K562 (cell line): ENCODE data around the gene TLCD4. TPM values are rescaled to one million over a fixed set of nuclear protein-coding genes. Genes with fewer than 3 reads are reported as not detected.

Experiments used
- ATAC-seq: fragments of 200-7000 bp; cut with Tn5 transposase; 3 replicates; pipeline ENCODE4 v1.9.1; 2020; ENCODE audit warnings: moderate library complexity
- BruUV-seq: library from RNA; stranded (reverse); fragments of 400-500 nt; replicated peaks from 2 replicates; lab custom pipeline; 2021; lab: Mats Ljungman, UMichigan
- CTCF ChIA-PET: fragments of 300-600 bp; formaldehyde crosslinking; extraction: SDS; loops from one replicate; lab custom pipeline; 2021; ENCODE audit warnings: low intra/inter-chr PET ratio; lab: Yijun Ruan, JAX
- POLR2A ChIA-PET: fragments of 300-600, 350-650 bp; sonication (Branson Sonifier 250); formaldehyde crosslinking; extraction: SDS; loops from one replicate; lab custom pipeline; 2021; ENCODE audit warnings: antibody characterized with exemption, inconsistent platforms; lab: Yijun Ruan, JAX
- DNase-seq, 4 experiments: peaks; one replicate each; pipeline versions ENCODE4 v3.0.0 to v3.0.0-alpha.2; 2011 to 2018; ENCODE audit warnings: low spot score in 3 of 4, mixed read lengths in 3 of 4; ENCODE audit errors: extremely low read depth in 1 of 4
- FAIRE-seq: peaks from 2 replicates; lab custom pipeline; 2011; peaks lifted over from hg19 to GRCh38; lab: Jason Lieb, UNC
- H2AFZ ChIP-seq: 2 replicates; pipeline ENCODE4 v1.6.0; 2011; ENCODE audit warnings: low read depth, low read length, control low read depth, inconsistent platforms
- H3K27ac ChIP-seq: fragments of 200-600 bp; 3 replicates; pipeline ENCODE4 v1.8.0; 2011; ENCODE audit warnings: low read depth, mild to moderate bottlenecking, control low read depth, inconsistent platforms, low read length, moderate library complexity, mixed read lengths; ENCODE audit errors: extremely low read depth
- H3K27me3 ChIP-seq, 2 experiments: fragments of 300-600 bp in 1 of 2; 2 replicates in 1 of 2; 3 replicates in 1 of 2; pipeline versions ENCODE4 v1.6.0 to v1.8.0; 2011; ENCODE audit warnings: inconsistent platforms in 2 of 2, low read length in 2 of 2, mild to moderate bottlenecking in 1 of 2, mixed read lengths in 1 of 2, moderate library complexity in 1 of 2; ENCODE audit not compliant: control insufficient read depth in 2 of 2, insufficient read depth in 2 of 2
- H3K36me3 ChIP-seq: fragments of 300-600 bp; 3 replicates; pipeline ENCODE4 v1.8.0; 2011; ENCODE audit warnings: mild to moderate bottlenecking, low read length, inconsistent platforms; ENCODE audit not compliant: control insufficient read depth, insufficient read depth
- H3K4me1 ChIP-seq, 2 experiments: fragments of 200-600 bp in 1 of 2; replicated peaks in 1 of 2; 2 replicates in 1 of 2; 3 replicates in 1 of 2; pipeline versions ENCODE4 v1.5.1 to v1.8.0; 2011; ENCODE audit warnings: inconsistent platforms in 2 of 2, low read length in 2 of 2, mild to moderate bottlenecking in 1 of 2, mixed read lengths in 1 of 2, moderate library complexity in 1 of 2; ENCODE audit not compliant: control insufficient read depth in 2 of 2, insufficient read depth in 2 of 2
- H3K4me2 ChIP-seq: 2 replicates; pipeline ENCODE4 v1.6.1; 2011; ENCODE audit warnings: low read length, control low read depth, inconsistent platforms, mixed read lengths; ENCODE audit not compliant: insufficient read depth
- H3K4me3 ChIP-seq: fragments of 200-600 bp; sonication (generic), shearing (Covaris generic); 2 replicates; pipeline ENCODE4 v1.5.1; 2016; ENCODE audit warnings: control low read depth, inconsistent platforms
- H3K79me2 ChIP-seq: fragments of 200-600 bp; 3 replicates; pipeline ENCODE4 v1.8.0; 2011; ENCODE audit warnings: low read length, inconsistent platforms; ENCODE audit not compliant: control insufficient read depth, insufficient read depth
- H3K9ac ChIP-seq, 2 experiments: 2 replicates each; pipeline versions ENCODE4 v1.6.0 to v1.6.1; 2011; ENCODE audit warnings: low read depth in 2 of 2, low read length in 2 of 2, control low read depth in 1 of 2, inconsistent platforms in 1 of 2, mild to moderate bottlenecking in 1 of 2, mixed read lengths in 1 of 2; ENCODE audit not compliant: insufficient read depth in 1 of 2
- H3K9me1 ChIP-seq: one replicate; pipeline ENCODE4 v1.6.0; 2011; ENCODE audit warnings: inconsistent platforms, mild to moderate bottlenecking, low read length, moderate library complexity; ENCODE audit not compliant: control insufficient read depth, insufficient read depth
- H3K9me3 ChIP-seq: replicated peaks from 2 replicates; pipeline ENCODE4 v1.5.1; 2011; ENCODE audit warnings: low read depth, low read length, inconsistent platforms; ENCODE audit not compliant: control insufficient read depth, insufficient read depth
- H4K20me1 ChIP-seq: replicated peaks from 2 replicates; pipeline ENCODE4 v1.6.1; 2011; ENCODE audit warnings: low read length, inconsistent platforms, mixed read lengths; ENCODE audit not compliant: control insufficient read depth, insufficient read depth
- E2F6 ChIP-seq, 2 experiments: IDR thresholded peaks; 2 replicates each; pipeline ENCODE4 v1.6.1; 2011; ENCODE audit warnings: borderline replicate concordance in 1 of 2, control low read depth in 1 of 2, low read depth in 1 of 2, low read length in 1 of 2, mild to moderate bottlenecking in 1 of 2, mixed read lengths in 1 of 2, moderate library complexity in 1 of 2; ENCODE audit not compliant: insufficient read depth in 1 of 2, insufficient read length in 1 of 2, poor library complexity in 1 of 2, severe bottlenecking in 1 of 2; ENCODE audit errors: extremely low read depth in 1 of 2
- KLF13 ChIP-seq: fragments of 450-650 bp; IDR thresholded peaks from 2 replicates; pipeline ENCODE4 v1.6.1; 2016; ENCODE audit warnings: missing genetic modification characterization, low read depth, mild to moderate bottlenecking, missing compliant biosample characterization, moderate library complexity, borderline replicate concordance
- PHF8 ChIP-seq: fragments of 200-600 bp; sonication (generic); IDR thresholded peaks from 2 replicates; pipeline ENCODE4 v1.6.1; 2012; ENCODE audit warnings: mixed run types, mild to moderate bottlenecking, inconsistent platforms, low read length, moderate library complexity, borderline replicate concordance
- PHTF2 ChIP-seq: fragments of 250-450 bp; sonication (Bioruptor Pico); IDR thresholded peaks from 2 replicates; pipeline ENCODE4 v1.5.0; 2021; ENCODE audit warnings: mild to moderate bottlenecking
- RNF2 ChIP-seq: sonication (generic); IDR thresholded peaks from 2 replicates; pipeline ENCODE4 v1.6.1; 2016
- SMARCE1 ChIP-seq: fragments of 450-650 bp; IDR thresholded peaks from 2 replicates; pipeline ENCODE4 v1.7.1; 2016; ENCODE audit warnings: mild to moderate bottlenecking
- SMC3 ChIP-seq: conservative IDR thresholded peaks from 2 replicates; pipeline ENCODE4 v1.6.1; 2011; ENCODE audit warnings: low read depth, low read length, improper control_type of control experiment; ENCODE audit not compliant: insufficient read depth
- YY1 ChIP-seq, 3 experiments: IDR thresholded peaks; 2 replicates each; pipeline ENCODE4 v1.6.1; 2011; ENCODE audit warnings: low read length in 2 of 3, mild to moderate bottlenecking in 2 of 3, moderate library complexity in 2 of 3, borderline replicate concordance in 1 of 3, control low read depth in 1 of 3, low read depth in 1 of 3; ENCODE audit not compliant: insufficient read depth in 3 of 3, insufficient replicate concordance in 2 of 3, control insufficient read depth in 1 of 3, insufficient read length in 1 of 3; ENCODE audit errors: extremely low read depth in 1 of 3
- ZC3H11A ChIP-seq: IDR thresholded peaks from 2 replicates; pipeline ENCODE4 v1.6.1; 2012; ENCODE audit warnings: low read depth, low read length, improper control_type of control experiment
- ZNF76 ChIP-seq: fragments of 250-450 bp; sonication (Bioruptor Pico); IDR thresholded peaks from 2 replicates; pipeline ENCODE4 v1.4.0; 2020; ENCODE audit warnings: mild to moderate bottlenecking, moderate library complexity, borderline replicate concordance
- ZNF766 ChIP-seq: fragments of 200-800 bp; sonication (Bioruptor generic); conservative IDR thresholded peaks from 2 replicates; pipeline ENCODE4 v1.6.1; 2016; ENCODE audit warnings: missing genetic modification characterization, missing compliant biosample characterization
- ZSCAN32 ChIP-seq: fragments of 450-650 bp; formaldehyde crosslinking; IDR thresholded peaks from 2 replicates; pipeline ENCODE4 v1.4.0; 2020; ENCODE audit warnings: mild to moderate bottlenecking, moderate library complexity
- in situ Hi-C: fragments of 300-500 bp; cut with MboI; formaldehyde crosslinking; loops from 4 replicates; pipeline ENCODE4 v1.15.0; 2018; ENCODE audit warnings: inconsistent platforms, mixed read lengths
- intact Hi-C: fragments of 100-400 bp; cut with micrococcal nuclease; formaldehyde crosslinking; loops from 2 replicates; pipeline ENCODE4 v1.14.2; 2022
- polyA plus RNA-seq, 8 experiments: library from polyadenylated mRNA; depleted of rRNA in 4 of 8; stranded (reverse) in 5 of 8; unstranded in 3 of 8; fragments of >200 nt; fragmentation: Nextera tagmentation in 2 of 8; fragmentation: Illumina TruSeq in 1 of 8; extraction: Ambion mirVana in 2 of 8; extraction: Trizol in 1 of 8; gene quantifications; 2 replicates each; pipeline versions ENCODE4 v1.2.1 to v1.2.3, GENCODE V29; 2011 to 2014; ENCODE audit warnings: inconsistent platforms in 1 of 8, missing spikeins in 1 of 8
- total RNA-seq, 7 experiments: library from RNA; depleted of rRNA in 6 of 7; stranded (reverse); fragments of >200 nt in 6 of 7; fragmentation: Illumina TruSeq in 2 of 7; extraction: Trizol in 2 of 7; gene quantifications; 2 replicates each; pipeline versions ENCODE4 v1.2.1 to v1.2.3, GENCODE V29; 2011 to 2021; ENCODE audit warnings: low replicate concordance in 1 of 7
- TF ChIP-seq, protein P1 (sequence below): sonication (generic); formaldehyde crosslinking; IDR thresholded peaks from 2 replicates; pipeline ENCODE4 v1.8.1; 2022; ENCODE audit warnings: missing genetic modification reagents
- TF ChIP-seq, protein P2 (sequence below), 3 experiments: fragments of 200-800 bp in 1 of 3; fragments of 250-450 bp in 1 of 3; fragments of 450-650 bp in 1 of 3; sonication (Bioruptor Pico) in 1 of 3; sonication (Bioruptor generic) in 1 of 3; formaldehyde crosslinking in 1 of 3; IDR thresholded peaks; 2 replicates each; pipeline versions ENCODE4 v1.6.1 to v1.8.0; 2016 to 2022; ENCODE audit warnings: mild to moderate bottlenecking in 2 of 3, missing genetic modification characterization in 2 of 3, missing compliant biosample characterization in 1 of 3, moderate library complexity in 1 of 3

The TLCD4 gene
- total and polyA plus RNA-seq, 9 of the 15 experiments (the other 6 are each of a cell fraction or from before 2014, with no cell fraction given) = 3.5 to 19.8 (median 7.6) TPM

DNA sequence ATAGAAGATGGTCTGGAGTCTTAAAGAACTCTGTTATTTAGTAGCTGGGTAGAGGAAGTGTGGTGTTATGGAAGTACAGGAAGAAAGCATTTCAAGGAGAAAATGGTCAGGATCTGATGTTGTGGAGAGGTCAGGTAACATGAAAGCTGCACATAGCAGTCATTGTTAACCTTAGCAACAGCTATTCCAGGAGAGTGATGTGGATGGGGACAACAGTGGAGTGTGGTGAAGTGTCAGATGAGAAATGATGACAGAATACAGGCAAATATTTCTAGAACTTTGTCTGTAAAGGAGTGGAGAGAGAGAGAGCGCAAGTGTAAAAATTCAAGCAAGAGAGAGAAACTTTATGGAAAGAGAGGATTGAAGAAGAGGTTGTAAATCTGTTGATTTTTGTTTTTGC, 15.6 kb downstream of the TLCD4 start (continued):
- no peak for TF ChIP-seq SMARCE1
- TF ChIP-seq ZNF766 = no peak
- TF ChIP-seq, protein P1, sequence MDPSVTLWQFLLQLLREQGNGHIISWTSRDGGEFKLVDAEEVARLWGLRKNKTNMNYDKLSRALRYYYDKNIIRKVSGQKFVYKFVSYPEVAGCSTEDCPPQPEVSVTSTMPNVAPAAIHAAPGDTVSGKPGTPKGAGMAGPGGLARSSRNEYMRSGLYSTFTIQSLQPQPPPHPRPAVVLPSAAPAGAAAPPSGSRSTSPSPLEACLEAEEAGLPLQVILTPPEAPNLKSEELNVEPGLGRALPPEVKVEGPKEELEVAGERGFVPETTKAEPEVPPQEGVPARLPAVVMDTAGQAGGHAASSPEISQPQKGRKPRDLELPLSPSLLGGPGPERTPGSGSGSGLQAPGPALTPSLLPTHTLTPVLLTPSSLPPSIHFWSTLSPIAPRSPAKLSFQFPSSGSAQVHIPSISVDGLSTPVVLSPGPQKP (CRISPR knock-in tag) = no peak
- TF ChIP-seq ZSCAN32 = no peak
- no peak for TF ChIP-seq RNF2
- TF ChIP-seq ZC3H11A = no peak
- no peak for TF ChIP-seq PHTF2 (CRISPR knock-in tag)
- no peak for TF ChIP-seq ZNF76 (CRISPR knock-in tag)
- TF ChIP-seq PHF8 = no peak

DNA sequence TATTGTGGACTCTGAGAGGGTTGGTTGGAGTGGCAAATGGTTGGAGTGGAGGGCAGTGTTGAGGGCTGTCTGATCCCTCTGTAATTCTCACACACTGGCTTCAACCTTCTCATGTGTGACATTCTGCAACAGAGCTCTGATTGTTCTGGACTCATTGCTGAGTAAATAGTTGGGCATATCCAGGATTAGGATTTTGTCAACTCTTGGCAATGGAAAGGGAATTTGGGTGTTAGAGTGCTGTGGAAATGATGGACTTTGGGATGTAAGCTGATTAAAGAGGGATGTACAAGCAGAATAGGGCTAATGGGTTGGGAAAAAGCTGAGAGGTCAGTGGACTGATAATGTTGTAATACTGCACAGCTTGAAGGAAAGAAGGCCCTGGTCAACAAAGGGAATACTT, 16.5 kb downstream of the TLCD4 start:
- Histone ChIP-seq H3K4me3 (no peak overlapping the region), H3K9ac (no peak overlapping the region), H4K20me1 (peaks cover 10% of the 10 kb centered on the region), H3K36me3 (peaks cover 7% of the 10 kb centered on the region; the same call in 2 of the 3 replicates), H3K4me2 (no peak overlapping the region), H3K9me3 (no peaks in the 10 kb centered on the region), H3K27ac (no peak overlapping the region), H3K9me1 (no peaks in the 10 kb centered on the region), H3K27me3 (no peaks in the 10 kb centered on the region), H3K4me1 (peaks cover 2 to 9% of the 10 kb centered on the region in 2 experiments; a peak in 2 of 5 replicates), H2AFZ (no peak overlapping the region), H3K79me2 (peaks cover 83% of the 10 kb centered on the region)
- ATAC-seq (no peak), DNase-seq (no peak), FAIRE-seq (no peak)
- in situ Hi-C loops (no loop called here), intact Hi-C loops (no loop called here)
- POLR2A ChIA-PET = interaction anchor here (1.5 kb wide), 1 partner anchor 15 kb away, joined by 4 read pairs; no protein-coding TSS in a partner anchor
- CTCF ChIA-PET = no interaction called here
- no TSS peak for BruUV-seq
- TF ChIP-seq E2F6 (IDR thresholded peaks at IDR 0.05; ENCODE audit: borderline replicate concordance in 1 of 2, extremely low read depth in 1 of 2, insufficient read depth in 1 of 2, insufficient read length in 1 of 2, low read depth in 1 of 2, low read length in 1 of 2, poor library complexity in 1 of 2, severe bottlenecking in 1 of 2) = no peak
- TF ChIP-seq YY1 (IDR thresholded peaks at IDR 0.05; ENCODE audit: borderline replicate concordance in 1 of 3, control insufficient read depth in 1 of 3, extremely low read depth in 1 of 3, insufficient read depth in 3 of 3, insufficient read length in 1 of 3, insufficient replicate concordance in 2 of 3, low read depth in 1 of 3, low read length in 2 of 3) = no peak
- TF ChIP-seq SMC3 = no peak
- no peak for TF ChIP-seq KLF13 (tag)
- TF ChIP-seq, protein P2, sequence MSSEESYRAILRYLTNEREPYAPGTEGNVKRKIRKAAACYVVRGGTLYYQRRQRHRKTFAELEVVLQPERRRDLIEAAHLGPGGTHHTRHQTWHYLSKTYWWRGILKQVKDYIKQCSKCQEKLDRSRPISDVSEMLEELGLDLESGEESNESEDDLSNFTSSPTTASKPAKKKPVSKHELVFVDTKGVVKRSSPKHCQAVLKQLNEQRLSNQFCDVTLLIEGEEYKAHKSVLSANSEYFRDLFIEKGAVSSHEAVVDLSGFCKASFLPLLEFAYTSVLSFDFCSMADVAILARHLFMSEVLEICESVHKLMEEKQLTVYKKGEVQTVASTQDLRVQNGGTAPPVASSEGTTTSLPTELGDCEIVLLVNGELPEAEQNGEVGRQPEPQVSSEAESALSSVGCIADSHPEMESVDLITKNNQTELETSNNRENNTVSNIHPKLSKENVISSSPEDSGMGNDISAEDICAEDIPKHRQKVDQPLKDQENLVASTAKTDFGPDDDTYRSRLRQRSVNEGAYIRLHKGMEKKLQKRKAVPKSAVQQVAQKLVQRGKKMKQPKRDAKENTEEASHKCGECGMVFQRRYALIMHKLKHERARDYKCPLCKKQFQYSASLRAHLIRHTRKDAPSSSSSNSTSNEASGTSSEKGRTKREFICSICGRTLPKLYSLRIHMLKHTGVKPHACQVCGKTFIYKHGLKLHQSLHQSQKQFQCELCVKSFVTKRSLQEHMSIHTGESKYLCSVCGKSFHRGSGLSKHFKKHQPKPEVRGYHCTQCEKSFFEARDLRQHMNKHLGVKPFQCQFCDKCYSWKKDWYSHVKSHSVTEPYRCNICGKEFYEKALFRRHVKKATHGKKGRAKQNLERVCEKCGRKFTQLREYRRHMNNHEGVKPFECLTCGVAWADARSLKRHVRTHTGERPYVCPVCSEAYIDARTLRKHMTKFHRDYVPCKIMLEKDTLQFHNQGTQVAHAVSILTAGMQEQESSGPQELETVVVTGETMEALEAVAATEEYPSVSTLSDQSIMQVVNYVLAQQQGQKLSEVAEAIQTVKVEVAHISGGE (CRISPR knock-in tag; IDR thresholded peaks at IDR 0.05) = no peak
